AG10803 (cell line): Measurements from ENCODE around the gene GNB4.

Experiments
- DNase-seq: peaks from one replicate; pipeline ENCODE4 v3.0.0; 2010; ENCODE audit warnings: low read depth
- H3K4me3 ChIP-seq: 2 replicates; pipeline ENCODE4 v1.5.1; 2011; ENCODE audit warnings: mild to moderate bottlenecking, low read length, control low read depth
- TF ChIP-seq, protein P1 (sequence below): conservative IDR thresholded peaks from 2 replicates; pipeline ENCODE4 v1.5.1; 2011; ENCODE audit warnings: mild to moderate bottlenecking, low read length, control low read depth, inconsistent platforms

The GNB4 gene

DNA sequence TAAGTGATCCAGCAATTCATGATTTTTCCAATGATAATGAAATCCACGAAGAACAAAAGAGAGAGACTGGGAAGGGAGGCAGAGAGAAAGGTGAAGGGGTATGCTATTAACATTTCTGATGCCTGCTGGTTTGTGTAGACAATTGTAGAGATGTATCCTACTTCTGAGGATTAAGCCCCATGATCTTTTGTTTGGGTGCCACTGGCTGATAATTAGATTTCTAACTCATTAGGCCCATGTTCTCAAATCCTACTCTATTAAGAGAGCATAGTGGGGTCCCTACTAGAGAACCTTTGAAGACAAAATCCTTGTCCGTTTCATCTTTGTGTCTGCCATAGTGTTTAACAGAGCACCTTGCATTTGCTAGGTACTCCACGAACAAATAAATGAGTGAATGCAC lies 2.7 kb upstream of the GNB4 start:
- DNase-seq, result no peak
- TF ChIP-seq, protein P1, sequence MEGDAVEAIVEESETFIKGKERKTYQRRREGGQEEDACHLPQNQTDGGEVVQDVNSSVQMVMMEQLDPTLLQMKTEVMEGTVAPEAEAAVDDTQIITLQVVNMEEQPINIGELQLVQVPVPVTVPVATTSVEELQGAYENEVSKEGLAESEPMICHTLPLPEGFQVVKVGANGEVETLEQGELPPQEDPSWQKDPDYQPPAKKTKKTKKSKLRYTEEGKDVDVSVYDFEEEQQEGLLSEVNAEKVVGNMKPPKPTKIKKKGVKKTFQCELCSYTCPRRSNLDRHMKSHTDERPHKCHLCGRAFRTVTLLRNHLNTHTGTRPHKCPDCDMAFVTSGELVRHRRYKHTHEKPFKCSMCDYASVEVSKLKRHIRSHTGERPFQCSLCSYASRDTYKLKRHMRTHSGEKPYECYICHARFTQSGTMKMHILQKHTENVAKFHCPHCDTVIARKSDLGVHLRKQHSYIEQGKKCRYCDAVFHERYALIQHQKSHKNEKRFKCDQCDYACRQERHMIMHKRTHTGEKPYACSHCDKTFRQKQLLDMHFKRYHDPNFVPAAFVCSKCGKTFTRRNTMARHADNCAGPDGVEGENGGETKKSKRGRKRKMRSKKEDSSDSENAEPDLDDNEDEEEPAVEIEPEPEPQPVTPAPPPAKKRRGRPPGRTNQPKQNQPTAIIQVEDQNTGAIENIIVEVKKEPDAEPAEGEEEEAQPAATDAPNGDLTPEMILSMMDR, result no peak
- no peak overlapping the region for H3K4me3 ChIP-seq

DNA sequence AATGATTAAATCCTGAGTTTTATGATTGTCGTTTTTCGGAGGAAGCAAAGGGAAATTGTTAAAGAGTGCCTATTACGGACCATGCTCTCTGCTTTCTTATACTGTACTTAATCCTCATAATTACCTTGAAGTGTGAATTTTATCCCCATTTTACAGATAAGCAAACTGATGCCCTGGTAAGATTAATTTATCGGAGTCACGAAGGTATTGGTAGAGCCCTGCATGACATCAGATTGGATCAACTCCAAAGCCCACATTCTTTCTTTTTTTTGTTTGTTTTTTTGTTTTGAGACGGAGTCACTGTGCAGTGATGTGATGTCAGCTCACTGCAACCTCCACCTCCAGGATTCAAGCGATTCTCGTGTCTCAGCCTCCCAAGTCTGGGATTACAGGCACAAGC lies 1.6 kb upstream of the GNB4 start:
- TF ChIP-seq, protein P1, result no peak
- peak; percentile 28 for DNase-seq
- H3K4me3 ChIP-seq, result no peak overlapping the region

DNA sequence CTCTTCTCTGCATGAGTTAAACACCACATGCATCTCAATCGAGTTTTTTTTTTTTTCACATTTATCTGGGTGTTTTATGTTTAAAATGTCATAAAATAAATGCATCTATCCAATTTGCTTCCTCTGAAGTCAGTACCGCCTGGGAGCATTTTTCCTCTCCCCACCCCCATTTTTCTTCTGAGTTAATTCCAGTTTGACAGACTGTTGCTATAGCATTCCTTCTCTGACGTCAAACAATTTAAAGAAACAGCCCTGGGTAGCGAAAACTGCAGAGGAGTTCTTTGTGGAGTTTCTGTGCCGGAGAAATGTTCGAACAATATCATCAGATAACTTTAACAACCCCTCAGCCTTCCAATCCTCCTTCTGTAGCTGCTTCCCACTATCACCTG lies 900 bp upstream of the GNB4 start:
- H3K4me3 ChIP-seq, result peak overlapping the region; percentile 78
- peak; percentile 64 for DNase-seq
- TF ChIP-seq, protein P1, result no peak

DNA sequence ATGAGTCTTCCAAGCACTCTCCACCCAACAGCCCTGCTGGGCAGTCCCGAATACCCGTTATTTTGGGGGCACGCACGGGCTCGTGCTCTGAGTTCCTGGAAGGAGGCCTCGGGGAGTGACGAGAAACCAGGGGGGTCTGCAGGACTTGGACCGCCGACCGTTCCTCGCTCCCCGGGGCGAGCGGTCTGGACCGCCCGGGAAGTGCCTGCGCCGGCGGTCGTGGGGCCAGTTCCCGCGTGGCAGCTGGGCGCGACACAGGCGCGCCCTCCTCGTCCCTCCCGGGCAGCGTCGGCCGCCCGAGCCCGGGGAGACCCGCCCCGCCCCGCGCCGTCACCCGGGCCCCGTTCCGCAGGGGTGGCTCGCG lies 387 bp downstream of the GNB4 start:
- TF ChIP-seq, protein P1, result no peak
- H3K4me3 ChIP-seq, result peak overlapping the region; percentile 78
- peak; percentile 29 for DNase-seq

DNA sequence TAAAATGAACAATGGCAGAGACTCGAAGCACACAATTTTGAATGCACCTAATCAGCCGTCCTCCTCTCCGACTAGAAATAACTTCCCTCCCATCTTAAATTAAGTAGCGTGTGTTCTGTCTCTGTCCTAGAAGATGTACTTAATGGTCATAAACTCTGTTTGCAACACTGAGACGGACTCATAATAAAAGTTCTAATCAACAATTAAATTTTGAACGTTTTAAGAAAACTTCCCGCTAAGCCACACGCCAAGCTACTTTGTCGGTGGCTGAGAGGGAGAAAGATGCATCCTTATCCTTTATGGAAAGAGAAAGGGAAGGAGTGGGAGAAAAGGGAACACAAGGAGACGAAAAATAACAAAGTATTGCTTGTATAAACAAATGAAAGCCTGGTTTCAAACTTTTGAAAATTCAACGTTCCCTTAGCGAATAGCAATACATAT lies 989 bp downstream of the GNB4 start:
- peak overlapping the region; percentile 78 for H3K4me3 ChIP-seq
- TF ChIP-seq, protein P1, result no peak
- no peak for DNase-seq

DNA sequence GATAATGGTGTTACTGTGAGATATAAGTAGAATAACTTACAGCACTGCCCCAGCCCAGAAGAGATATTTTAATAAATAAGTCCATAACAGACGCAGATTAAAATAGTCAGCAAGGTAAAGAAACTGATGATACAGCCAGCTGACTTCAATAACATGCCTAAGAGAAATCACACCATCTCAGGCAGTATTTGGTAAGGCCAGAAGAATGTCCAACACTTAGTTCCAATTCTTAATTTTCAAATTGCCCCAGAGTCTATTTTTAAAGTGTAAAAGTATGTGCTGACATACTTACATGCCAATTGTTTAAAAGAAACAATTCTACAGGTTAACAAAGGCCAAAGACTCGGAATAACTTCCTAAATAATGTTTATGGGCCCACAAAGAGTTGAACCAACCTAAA lies 1.6 kb downstream of the GNB4 start:
- peak overlapping the region; percentile 78 for H3K4me3 ChIP-seq
- TF ChIP-seq, protein P1, result no peak; the same call in 1 of the 2 replicates
- DNase-seq, result peak; percentile 59

DNA sequence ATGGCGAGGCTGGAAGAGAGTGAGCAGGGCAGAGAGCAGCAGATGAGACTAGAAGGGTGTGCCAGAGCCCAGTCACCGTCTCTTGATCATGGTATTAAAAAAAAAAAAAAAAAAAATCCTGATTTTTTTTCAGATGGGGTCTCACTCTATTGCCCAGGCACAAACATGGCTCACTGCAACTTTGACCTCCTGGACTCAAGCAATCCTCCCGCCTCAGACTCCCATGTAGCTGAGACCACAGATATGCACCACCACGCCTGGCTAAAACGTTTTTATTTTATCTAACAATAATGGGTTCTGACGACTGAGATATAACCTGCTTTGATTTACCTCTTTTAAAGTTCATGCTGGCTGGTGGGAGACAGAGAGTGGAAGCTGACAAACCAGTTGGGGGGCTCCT lies 4.0 kb downstream of the GNB4 start:
- DNase-seq, result no peak
- H3K4me3 ChIP-seq, result no peak overlapping the region
- TF ChIP-seq, protein P1, result no peak
